Endothelial cell of umbilical vein (primary cell): Measurements from ENCODE around the gene ELMO1. TPM values are rescaled to one million over a fixed set of nuclear protein-coding genes. Genes with fewer than 3 reads are reported as not detected.

Source experiments
- BruUV-seq: library from RNA; stranded (reverse); fragments of 400-500 nt; replicated peaks from 2 replicates; lab custom pipeline; 2021; lab: Mats Ljungman, UMichigan
- CTCF ChIA-PET: fragments of 300-600, 350-600 bp; sonication (Branson Sonifier 250); formaldehyde crosslinking; loops from one replicate; lab custom pipeline; 2021; ENCODE audit warnings: antibody characterized with exemption, inconsistent platforms; lab: Charles Lee
- POLR2A ChIA-PET: fragments of 300-600, 350-600 bp; sonication (Branson Sonifier 250); formaldehyde crosslinking; loops from one replicate; lab custom pipeline; 2021; ENCODE audit warnings: antibody characterized with exemption, inconsistent platforms; lab: Charles Lee
- DNase-seq: peaks from one replicate; pipeline ENCODE4 v3.0.0-alpha.2; 2011; ENCODE audit warnings: low read depth, low spot score
- FAIRE-seq: peaks from 2 replicates; lab custom pipeline; 2011; peaks lifted over from hg19 to GRCh38; lab: Jason Lieb, UNC
- H2AFZ ChIP-seq: 2 replicates; pipeline ENCODE4 v1.6.0; 2012; ENCODE audit warnings: low read depth, low read length, control low read depth, inconsistent platforms
- H3K27ac ChIP-seq: 2 replicates; pipeline ENCODE4 v1.5.1; 2011; ENCODE audit warnings: low read depth, mild to moderate bottlenecking, control low read depth, low read length, moderate library complexity; ENCODE audit not compliant: insufficient read depth
- H3K27me3 ChIP-seq, 2 experiments: 2 replicates each; pipeline versions ENCODE4 v1.6.0 to v1.6.1; 2011; ENCODE audit warnings: low read length in 2 of 2, mixed read lengths in 1 of 2; ENCODE audit not compliant: control insufficient read depth in 2 of 2, insufficient read depth in 2 of 2
- H3K36me3 ChIP-seq, 2 experiments: 2 replicates in 1 of 2; 3 replicates in 1 of 2; pipeline ENCODE4 v1.5.1; 2011; ENCODE audit warnings: low read length in 2 of 2, mild to moderate bottlenecking in 1 of 2, moderate library complexity in 1 of 2; ENCODE audit not compliant: control insufficient read depth in 2 of 2, insufficient read depth in 2 of 2; ENCODE audit errors: extremely low read depth in 1 of 2
- H3K4me1 ChIP-seq: 3 replicates; pipeline ENCODE4 v1.5.1; 2011; ENCODE audit warnings: mild to moderate bottlenecking, low read length; ENCODE audit not compliant: control insufficient read depth, insufficient read depth; ENCODE audit errors: extremely low read depth
- H3K4me2 ChIP-seq: 2 replicates; pipeline ENCODE4 v1.6.1; 2011; ENCODE audit warnings: low read length, control low read depth, mixed read lengths; ENCODE audit not compliant: insufficient read depth
- H3K4me3 ChIP-seq, 3 experiments: fragments of 200-600 bp in 1 of 3; sonication (generic), shearing (Covaris generic) in 1 of 3; replicated peaks in 1 of 3; 2 replicates each; pipeline ENCODE4 v1.5.1; 2011 to 2016; ENCODE audit warnings: control low read depth in 3 of 3, low read length in 3 of 3, mild to moderate bottlenecking in 2 of 3, inconsistent platforms in 1 of 3, low read depth in 1 of 3, moderate library complexity in 1 of 3; ENCODE audit not compliant: insufficient read depth in 1 of 3
- H3K79me2 ChIP-seq: 2 replicates; pipeline ENCODE4 v1.6.0; 2012; ENCODE audit warnings: low read length, inconsistent platforms; ENCODE audit not compliant: control insufficient read depth, insufficient read depth
- H3K9ac ChIP-seq: replicated peaks from 2 replicates; pipeline ENCODE3; 2011; ENCODE audit warnings: low read length, control low read depth; ENCODE audit not compliant: insufficient read depth; ENCODE audit errors: extremely low read depth
- H3K9me1 ChIP-seq: replicated peaks from 3 replicates; pipeline ENCODE4 v1.6.0; 2011; ENCODE audit warnings: mild to moderate bottlenecking, low read length; ENCODE audit not compliant: control insufficient read depth, insufficient read depth; ENCODE audit errors: extremely low read depth
- H3K9me3 ChIP-seq: replicated peaks from 2 replicates; pipeline ENCODE4 v1.5.1; 2012; ENCODE audit warnings: low read length, inconsistent platforms; ENCODE audit not compliant: control insufficient read depth, insufficient read depth
- H4K20me1 ChIP-seq: replicated peaks from 2 replicates; pipeline ENCODE3; 2011; ENCODE audit warnings: mild to moderate bottlenecking, low read length; ENCODE audit not compliant: control insufficient read depth, insufficient read depth; ENCODE audit errors: extremely low read depth
- CTCF ChIP-seq, 2 donors: IDR thresholded peaks; 1 replicate in 1 of 2; 2 replicates in 1 of 2; pipeline ENCODE4 v1.5.1; 2011; ENCODE audit warnings: low read length in 2 of 2, mild to moderate bottlenecking in 2 of 2, moderate library complexity in 2 of 2, control low read depth in 1 of 2, inconsistent platforms in 1 of 2, low read depth in 1 of 2; ENCODE audit not compliant: insufficient read depth in 1 of 2; ENCODE audit errors: extremely low read depth in 1 of 2
- EZH2 ChIP-seq: IDR thresholded peaks from 2 replicates; pipeline ENCODE4 v1.6.1; 2012; ENCODE audit warnings: borderline replicate concordance, low read depth, mild to moderate bottlenecking, moderate library complexity, low read length, inconsistent platforms; ENCODE audit not compliant: severe bottlenecking
- FOS ChIP-seq: IDR thresholded peaks from 2 replicates; pipeline ENCODE4 v1.6.1; 2011; ENCODE audit warnings: mild to moderate bottlenecking, low read length, moderate library complexity, borderline replicate concordance; ENCODE audit not compliant: insufficient read depth
- GATA2 ChIP-seq: IDR thresholded peaks from 2 replicates; pipeline ENCODE4 v1.7.0; 2011; ENCODE audit warnings: low read depth, mild to moderate bottlenecking, moderate library complexity, mixed read lengths, low read length; ENCODE audit not compliant: insufficient read length, insufficient read depth
- JUN ChIP-seq: IDR thresholded peaks from 2 replicates; pipeline ENCODE4 v1.6.1; 2011; ENCODE audit warnings: borderline replicate concordance, low read depth; ENCODE audit not compliant: insufficient read length, insufficient read depth
- MYC ChIP-seq: IDR thresholded peaks from one replicate; pipeline ENCODE4 v1.6.1; 2011; ENCODE audit warnings: mild to moderate bottlenecking, low read depth, low read length
- POLR2A ChIP-seq: IDR thresholded peaks from 2 replicates; pipeline ENCODE4 v1.6.1; 2012; ENCODE audit warnings: low read depth, mild to moderate bottlenecking, control low read depth, low read length
- POLR2AphosphoS5 ChIP-seq: IDR thresholded peaks from 2 replicates; pipeline ENCODE4 v1.6.1; 2012; ENCODE audit warnings: low read depth, mild to moderate bottlenecking, control low read depth, low read length, moderate library complexity; ENCODE audit not compliant: insufficient read depth
- dilution Hi-C: fragments of 300-500 bp; cut with MboI; formaldehyde crosslinking; loops from one replicate; pipeline ENCODE4 v1.15.0; 2019; ENCODE audit warnings: low sequenced_read_pairs; ENCODE audit not compliant: extremely low pct_ligation_motif_present
- intact Hi-C: fragments of 100-400 bp; cut with micrococcal nuclease; formaldehyde crosslinking; loops from one replicate; pipeline ENCODE4 v1.10.0; 2022
- polyA plus RNA-seq, 4 experiments: library from polyadenylated mRNA; depleted of rRNA in 3 of 4; stranded (reverse) in 3 of 4; unstranded in 1 of 4; fragments of >200 nt; gene quantifications; 2 replicates each; pipeline versions ENCODE4 v1.2.1 to v1.2.3, GENCODE V29; 2011 to 2012; ENCODE audit warnings: missing spikeins in 1 of 4
- total RNA-seq: library from RNA; stranded (reverse); gene quantifications from 2 replicates; pipeline ENCODE4 v1.2.3, GENCODE V29; 2021
- TF ChIP-seq, protein P1 (sequence below): IDR thresholded peaks from 2 replicates; pipeline ENCODE4 v1.6.1; 2011; ENCODE audit not compliant: insufficient read depth, insufficient read length

The ELMO1 gene
- total and polyA plus RNA-seq, 2 donors (not counting 3 experiments of a cell fraction or from before 2014, with no cell fraction given) = 17.0 to 30.6 TPM

- CTCF ChIA-PET = interaction anchor here (0.6 to 2.3 kb wide), 11 partner anchors 10 to 284 kb away, joined by 3 to 8 read pairs (median 5); no protein-coding TSS in a partner anchor
- dilution Hi-C loops (no loop called here), intact Hi-C loops (no loop called here)
- Histone ChIP-seq H3K79me2 (no peaks in the 10 kb centered on the region), H3K4me3 (no peak overlapping the region), H2AFZ (no peak overlapping the region), H3K4me2 (no peak overlapping the region), H3K36me3 (no peaks in the 10 kb centered on the region), H3K4me1 (no peaks in the 10 kb centered on the region), H3K9me1 (no peaks in the 10 kb centered on the region), H3K9ac (no peak overlapping the region), H4K20me1 (no peaks in the 10 kb centered on the region), H3K27me3 (no peaks in the 10 kb centered on the region), H3K9me3 (no peaks in the 10 kb centered on the region), H3K27ac (no peak overlapping the region)
- POLR2A ChIA-PET = no interaction called here
- FAIRE-seq (no peak), DNase-seq (no peak)
- BruUV-seq = no TSS peak
- TF ChIP-seq POLR2AphosphoS5 (no peak), FOS (no peak)
Observed at GRCh38 chr7:37491919-37492694, 43.4 kb upstream of the ELMO1 start.

GRCh38 chr7:37489703-37490102 lies 41.0 kb upstream of the ELMO1 start:
- no peaks in the 10 kb centered on the region for H3K9me3 ChIP-seq
- ChIA-PET CTCF (no interaction called here), POLR2A (no interaction called here)
- H3K4me2 ChIP-seq = no peak overlapping the region
- H3K9me1 ChIP-seq = no peaks in the 10 kb centered on the region
- no peak overlapping the region for H2AFZ ChIP-seq
- no peaks in the 10 kb centered on the region for H4K20me1 ChIP-seq
- intact Hi-C loops (no loop called here), dilution Hi-C loops (no loop called here)
- no peaks in the 10 kb centered on the region for H3K79me2 ChIP-seq
- H3K4me3 ChIP-seq = no peak overlapping the region
- DNase-seq = no peak
- no peak overlapping the region for H3K9ac ChIP-seq
- no peak overlapping the region for H3K27ac ChIP-seq
- no peak for FAIRE-seq
- no TSS peak for BruUV-seq
- no peaks in the 10 kb centered on the region for H3K36me3 ChIP-seq
- no peaks in the 10 kb centered on the region for H3K27me3 ChIP-seq
- H3K4me1 ChIP-seq = no peaks in the 10 kb centered on the region
- TF ChIP-seq EZH2 (no peak), JUN (no peak), POLR2A (no peak), CTCF (IDR thresholded peaks at IDR 0.05; ENCODE audit: extremely low read depth in 1 of 2, insufficient read depth in 1 of 2, low read depth in 1 of 2, low read length in 2 of 2) (no peak), MYC (no peak), GATA2 (no peak), FOS (no peak), POLR2AphosphoS5 (no peak)
- TF ChIP-seq, protein P1, sequence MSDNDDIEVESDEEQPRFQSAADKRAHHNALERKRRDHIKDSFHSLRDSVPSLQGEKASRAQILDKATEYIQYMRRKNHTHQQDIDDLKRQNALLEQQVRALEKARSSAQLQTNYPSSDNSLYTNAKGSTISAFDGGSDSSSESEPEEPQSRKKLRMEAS = no peak
